T-cell (primary cell): ENCODE results near the gene ADAM23. TPM values are rescaled to one million over a fixed set of nuclear protein-coding genes. Genes with fewer than 3 reads are reported as not detected.
"Not testable (repeated sequence)": the region's sequence is repeated elsewhere in the genome, so short reads cannot be mapped to it uniquely, and the experiment has no call there.

Experiments used
- ATAC-seq, 4 experiments: fragments of 200-7000 bp in 3 of 4; fragments of 150-1000 bp in 1 of 4; cut with Tn5 transposase; replicated peaks in 1 of 4; 1 replicate in 3 of 4; 2 replicates in 1 of 4; pipeline ENCODE4 v1.10.0; 2021; ENCODE audit warnings: moderate library complexity in 3 of 4, mild to moderate bottlenecking in 2 of 4, moderate number of reproducible peaks in 1 of 4
- CTCF ChIA-PET, 2 donors: fragments of 300-600 bp; sonication (Branson Sonifier 250); formaldehyde crosslinking; loops; one replicate each; lab custom pipeline; 2022; ENCODE audit warnings: antibody characterized with exemption in 2 of 2; lab: Charles Lee
- POLR2A ChIA-PET, 2 donors: fragments of 300-600 bp; sonication (Branson Sonifier 250); formaldehyde crosslinking; loops; one replicate each; lab custom pipeline; 2022; ENCODE audit warnings: antibody characterized with exemption in 2 of 2; lab: Charles Lee
- DNase-seq, 35 experiments: peaks; one replicate each; pipeline versions ENCODE4 v3.0.0 to v3.0.0-alpha.2; 2013 to 2023
- H3K27ac ChIP-seq: one replicate; pipeline ENCODE4 v1.5.1; 2013; ENCODE audit warnings: low read length
- H3K27me3 ChIP-seq, 2 experiments: replicated peaks in 1 of 2; 1 replicate in 1 of 2; 2 replicates in 1 of 2; pipeline versions ENCODE4 v1.6.1 to v1.7.0; 2013; ENCODE audit warnings: low read length in 1 of 2, mixed read lengths in 1 of 2; ENCODE audit not compliant: control insufficient read depth in 2 of 2, insufficient read depth in 2 of 2; ENCODE audit errors: extremely low read depth in 1 of 2
- H3K36me3 ChIP-seq, 2 donors: 1 replicate in 1 of 2; 2 replicates in 1 of 2; pipeline versions ENCODE4 v1.6.1 to v1.7.0; 2013; ENCODE audit warnings: low read length in 1 of 2; ENCODE audit not compliant: control insufficient read depth in 2 of 2, insufficient read depth in 1 of 2; ENCODE audit errors: extremely low read depth in 1 of 2
- H3K4me1 ChIP-seq, 2 experiments: 1 replicate in 1 of 2; 2 replicates in 1 of 2; pipeline versions ENCODE4 v1.6.1 to v1.7.0; 2013; ENCODE audit warnings: low read length in 2 of 2, mixed read lengths in 1 of 2; ENCODE audit not compliant: insufficient read depth in 2 of 2, control insufficient read depth in 1 of 2; ENCODE audit errors: extremely low read depth in 1 of 2
- H3K4me3 ChIP-seq, 2 donors: 1 replicate in 1 of 2; 2 replicates in 1 of 2; pipeline versions ENCODE4 v1.5.1 to v1.7.0; 2013; ENCODE audit warnings: mild to moderate bottlenecking in 2 of 2, low read length in 1 of 2, moderate library complexity in 1 of 2; ENCODE audit not compliant: control insufficient read depth in 1 of 2; ENCODE audit errors: extremely low read depth in 1 of 2
- H3K9me3 ChIP-seq: 2 replicates; pipeline ENCODE4 v1.7.0; 2013
- H3K27ac Mint-ChIP-seq, 2 donors: one replicate each; pipeline ENCODE4 v1.8.0; 2020 to 2021; ENCODE audit warnings: mild to moderate bottlenecking in 2 of 2, mixed read lengths in 2 of 2
- H3K27me3 Mint-ChIP-seq, 2 donors: one replicate each; pipeline ENCODE4 v1.8.0; 2021 to 2022; ENCODE audit warnings: mixed read lengths in 2 of 2
- H3K36me3 Mint-ChIP-seq: one replicate; pipeline ENCODE4 v1.8.0; 2021; ENCODE audit warnings: mixed read lengths
- H3K4me1 Mint-ChIP-seq, 3 donors: one replicate each; pipeline ENCODE4 v1.8.0; 2020 to 2022; ENCODE audit warnings: mixed read lengths in 3 of 3, mild to moderate bottlenecking in 1 of 3
- H3K4me3 Mint-ChIP-seq, 3 donors: one replicate each; pipeline ENCODE4 v1.8.0; 2020 to 2022; ENCODE audit warnings: mild to moderate bottlenecking in 3 of 3, mixed read lengths in 3 of 3, moderate library complexity in 3 of 3
- H3K9me3 Mint-ChIP-seq, 3 donors: one replicate each; pipeline ENCODE4 v1.8.0; 2020 to 2022; ENCODE audit warnings: mixed read lengths in 3 of 3
- WGBS: methylation state at CpG from one replicate; pipeline ENCODE4 v1.1.5; 2013; ENCODE audit warnings: missing lambda C conversion rate; ENCODE audit not compliant: insufficient coverage; 5-methylcytosine and 5-hydroxymethylcytosine counted together
- total RNA-seq, 35 experiments: library from RNA in 6 of 35; stranded (reverse) in 6 of 35; fragments of 120-200 nt in 1 of 35; gene quantifications; one replicate each; pipeline versions ENCODE4 v1.2.1 to v1.2.4 and lab custom pipeline; 2013 to 2026

ADAM23 gene, protein sequence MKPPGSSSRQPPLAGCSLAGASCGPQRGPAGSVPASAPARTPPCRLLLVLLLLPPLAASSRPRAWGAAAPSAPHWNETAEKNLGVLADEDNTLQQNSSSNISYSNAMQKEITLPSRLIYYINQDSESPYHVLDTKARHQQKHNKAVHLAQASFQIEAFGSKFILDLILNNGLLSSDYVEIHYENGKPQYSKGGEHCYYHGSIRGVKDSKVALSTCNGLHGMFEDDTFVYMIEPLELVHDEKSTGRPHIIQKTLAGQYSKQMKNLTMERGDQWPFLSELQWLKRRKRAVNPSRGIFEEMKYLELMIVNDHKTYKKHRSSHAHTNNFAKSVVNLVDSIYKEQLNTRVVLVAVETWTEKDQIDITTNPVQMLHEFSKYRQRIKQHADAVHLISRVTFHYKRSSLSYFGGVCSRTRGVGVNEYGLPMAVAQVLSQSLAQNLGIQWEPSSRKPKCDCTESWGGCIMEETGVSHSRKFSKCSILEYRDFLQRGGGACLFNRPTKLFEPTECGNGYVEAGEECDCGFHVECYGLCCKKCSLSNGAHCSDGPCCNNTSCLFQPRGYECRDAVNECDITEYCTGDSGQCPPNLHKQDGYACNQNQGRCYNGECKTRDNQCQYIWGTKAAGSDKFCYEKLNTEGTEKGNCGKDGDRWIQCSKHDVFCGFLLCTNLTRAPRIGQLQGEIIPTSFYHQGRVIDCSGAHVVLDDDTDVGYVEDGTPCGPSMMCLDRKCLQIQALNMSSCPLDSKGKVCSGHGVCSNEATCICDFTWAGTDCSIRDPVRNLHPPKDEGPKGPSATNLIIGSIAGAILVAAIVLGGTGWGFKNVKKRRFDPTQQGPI
- total RNA-seq (10 to 100 TPM in 2 of 5 donors, 1 to 10 TPM in 2, under 1 TPM in 1; 0.95 to 14.2 (median 9.3) TPM), total RNA-seq (lab: John Stamatoyannopoulos, UW) (0.80 to 34.8 (median 5.9) reads per million in 29 experiments)
- total RNA-seq (2013), result 5.3 TPM

DNA sequence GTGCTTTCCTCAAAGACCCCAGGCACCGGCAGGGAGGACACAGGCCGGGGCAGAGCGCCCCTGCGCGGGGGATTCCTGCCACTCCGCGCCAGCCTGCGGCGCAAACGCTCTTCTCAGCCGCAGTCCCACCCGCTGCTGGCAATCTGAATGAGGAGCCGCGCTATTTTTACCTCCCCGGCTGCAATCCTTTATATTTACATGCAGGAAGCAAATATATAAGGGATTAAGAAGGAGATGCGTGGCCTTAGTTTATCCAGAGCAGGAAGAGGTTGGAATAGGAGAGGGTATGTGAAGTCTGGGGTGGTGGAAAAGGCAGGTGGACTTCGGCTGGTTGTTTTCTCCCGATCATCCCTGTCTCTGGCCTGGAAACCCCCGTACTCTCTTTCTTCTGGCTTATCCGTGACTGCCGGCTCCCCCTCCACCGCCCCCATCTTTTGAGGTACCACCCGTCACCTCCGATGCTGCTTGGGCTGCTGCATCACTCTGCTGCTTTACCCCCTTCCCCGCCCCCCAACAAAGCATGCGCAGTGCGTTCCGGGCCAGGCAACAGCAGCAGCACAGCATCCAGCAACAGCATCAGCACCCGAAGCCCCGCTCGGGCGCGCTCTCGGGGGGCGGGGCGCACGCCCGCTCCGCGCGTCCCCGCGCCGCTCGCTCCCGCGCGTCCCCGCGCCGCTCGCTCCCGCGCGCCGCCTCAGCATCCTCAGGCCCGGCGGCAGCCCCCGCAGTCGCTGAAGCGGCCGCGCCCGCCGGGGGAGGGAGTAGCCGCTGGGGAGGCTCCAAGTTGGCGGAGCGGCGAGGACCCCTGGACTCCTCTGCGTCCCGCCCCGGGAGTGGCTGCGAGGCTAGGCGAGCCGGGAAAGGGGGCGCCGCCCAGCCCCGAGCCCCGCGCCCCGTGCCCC lies at the start of gene ADAM23:
ADAM23 (plus strand) TSS at position 700 of the 902 bp plus-strand sequence. CDS start 335 bp downstream, outside the sequence.
- POLR2A ChIA-PET, result no interaction called here
- peaks cover 3 to 13% of the 10 kb centered on the region in 2 experiments for H3K4me1 ChIP-seq
- Mint-ChIP-seq H3K36me3 (no peaks in the 10 kb centered on the region), H3K27me3 (peaks cover 67 to 73% of the 10 kb centered on the region in 2 donors), H3K9me3 (no peaks in the 10 kb centered on the region), H3K4me1 (peaks cover 12 to 24% (median 18%) of the 10 kb centered on the region in 3 donors), H3K27ac (peak within 1 kb of the TSS in 1 of 2 donors; percentile 50), H3K4me3 (peak within 1 kb of the TSS; percentile 80 to 83 (median 81))
- H3K4me3 ChIP-seq, result peak within 1 kb of the TSS; percentile 38 to 62
- 2% methylated on average over 66 of the region's 81 CpGs for WGBS
- DNase-seq, result peak in 26 of 35 experiments; percentile 4 to 54 (median 22)
- H3K27ac ChIP-seq, result no peak within 1 kb of the TSS
- peaks cover 17 to 22% of the 10 kb centered on the region in 2 experiments for H3K27me3 ChIP-seq
- peak; percentile 55 to 76 (median 65) for ATAC-seq
- H3K9me3 ChIP-seq, result no peaks in the 10 kb centered on the region
- CTCF ChIA-PET, result no interaction called here
- H3K36me3 ChIP-seq, result no peaks in the 10 kb centered on the region

DNA sequence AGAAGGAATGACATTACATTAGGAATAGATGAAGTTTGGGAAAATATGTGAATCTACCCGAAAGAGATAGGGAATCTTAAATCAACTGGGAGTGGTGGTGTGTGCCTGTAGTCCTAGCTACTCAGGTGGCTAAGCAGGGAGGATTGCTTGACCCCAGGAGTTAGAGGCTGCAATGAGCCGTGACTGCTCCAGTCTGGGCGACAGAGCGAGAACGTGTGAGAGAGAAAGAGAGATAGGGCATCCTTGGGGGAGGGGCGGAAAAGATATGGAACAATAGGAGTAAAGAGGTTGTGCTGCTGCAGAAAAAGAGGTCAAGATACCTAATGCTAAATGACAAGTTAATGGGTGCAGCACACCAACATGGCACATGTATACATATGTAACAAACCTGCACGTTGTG lies 47.1 kb upstream of the ADAM23 start:
- H3K9me3 ChIP-seq, result no peaks in the 10 kb centered on the region
- no peaks in the 10 kb centered on the region for H3K27me3 ChIP-seq
- Mint-ChIP-seq H3K9me3 (peaks cover 0 to 13% (median 5%) of the 10 kb centered on the region in 3 donors), H3K27me3 (peaks cover 0 to 2% of the 10 kb centered on the region in 2 donors), H3K27ac (no peak overlapping the region), H3K4me3 (no peak overlapping the region), H3K4me1 (no peaks in the 10 kb centered on the region), H3K36me3 (no peaks in the 10 kb centered on the region)
- H3K27ac ChIP-seq, result no peak overlapping the region
- DNase-seq (no peak), ATAC-seq (no peak)
- H3K4me3 ChIP-seq, result no peak overlapping the region
- CTCF ChIA-PET, result no interaction called here
- POLR2A ChIA-PET, result no interaction called here
- 90% methylated on average over 6 of the region's 7 CpGs for WGBS
- H3K4me1 ChIP-seq, result no peaks in the 10 kb centered on the region
- no peaks in the 10 kb centered on the region for H3K36me3 ChIP-seq

DNA sequence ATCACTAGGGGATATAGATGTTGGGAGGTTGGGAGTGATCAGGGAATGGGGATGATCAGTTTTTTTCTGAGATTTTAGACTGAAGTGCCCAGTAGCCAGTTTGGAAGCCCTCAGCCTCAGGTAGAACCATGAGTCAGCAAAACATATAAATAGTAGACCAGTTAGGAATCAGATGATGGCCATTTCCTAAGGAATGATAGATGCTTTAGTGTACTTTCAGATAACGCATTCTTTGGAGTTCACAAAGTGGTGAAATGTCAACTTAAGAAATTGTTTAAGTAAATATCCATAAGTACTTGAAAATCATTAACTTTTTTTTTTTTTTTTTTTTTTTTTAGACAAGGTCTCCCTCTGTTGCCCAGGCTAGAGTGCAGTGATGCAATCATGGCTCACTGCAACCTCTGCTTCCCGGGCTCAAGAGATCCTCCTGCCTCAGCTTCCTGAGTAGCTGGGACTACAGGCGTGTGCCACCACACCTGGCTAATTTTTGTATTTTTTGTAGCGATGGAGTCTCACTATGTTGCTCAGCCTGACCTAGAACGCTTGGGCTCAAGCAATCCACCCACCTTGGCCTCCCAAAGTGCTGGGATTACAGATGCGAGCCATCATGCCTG lies 40.3 kb upstream of the ADAM23 start:
- H3K4me3 ChIP-seq, CTCF ChIA-PET, H3K9me3 Mint-ChIP-seq, H3K27ac Mint-ChIP-seq, H3K4me1 Mint-ChIP-seq, DNase-seq, H3K4me1 ChIP-seq, H3K27me3 ChIP-seq, H3K36me3 Mint-ChIP-seq, ATAC-seq, H3K27me3 Mint-ChIP-seq, H3K36me3 ChIP-seq, H3K4me3 Mint-ChIP-seq, H3K9me3 ChIP-seq, POLR2A ChIA-PET, H3K27ac ChIP-seq: not testable (repeated sequence)
- 96% methylated on average over 4 of the region's 6 CpGs for WGBS

DNA sequence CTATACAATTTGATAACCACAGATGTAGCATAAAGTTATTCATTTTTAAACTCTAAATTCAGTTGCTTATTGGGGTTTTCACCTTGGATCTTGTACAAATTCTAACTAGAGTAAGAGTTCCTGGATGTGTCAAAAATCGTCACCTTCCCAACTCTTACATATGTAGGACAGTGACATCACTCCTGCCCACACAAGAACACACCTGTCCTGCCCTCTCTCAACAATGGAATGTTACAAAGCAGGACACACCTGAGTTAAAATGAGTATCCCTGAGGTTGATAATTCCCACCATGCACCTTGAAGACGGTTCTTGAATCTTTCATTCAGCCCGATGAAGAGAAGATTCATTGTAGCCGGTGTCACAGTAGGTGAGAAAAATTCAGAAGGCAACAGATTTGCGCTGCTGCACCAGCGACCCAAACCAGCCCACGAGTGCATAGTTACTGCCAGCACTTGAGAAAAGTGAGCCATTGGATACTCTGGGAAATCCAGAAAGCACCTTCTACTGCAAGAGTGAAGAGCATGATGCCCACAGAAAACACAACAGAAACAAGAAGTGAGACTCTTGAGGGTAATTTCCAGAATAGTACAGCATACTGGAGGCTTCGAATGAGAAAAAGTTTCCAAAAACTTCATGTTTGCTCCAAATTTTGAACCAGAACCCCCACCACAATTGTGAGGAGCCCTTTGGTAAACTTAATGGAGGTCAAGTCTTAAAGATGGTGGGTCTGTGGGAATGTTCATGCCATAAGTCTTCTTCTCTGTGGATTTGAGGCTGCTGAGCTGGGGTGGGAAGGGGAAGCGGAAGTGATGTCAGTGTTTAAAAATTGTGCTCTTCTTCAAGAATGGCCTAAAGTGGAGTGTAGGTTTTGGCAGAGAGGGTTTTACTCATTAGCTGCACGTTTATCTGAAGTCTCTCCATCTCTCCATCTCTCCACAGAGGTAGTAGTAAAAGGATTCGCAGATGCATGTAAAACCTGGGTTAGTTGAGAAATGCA lies 34.7 kb upstream of the ADAM23 start:
- H3K36me3 Mint-ChIP-seq, result no peaks in the 10 kb centered on the region
- no peaks in the 10 kb centered on the region for H3K9me3 ChIP-seq
- H3K4me1 Mint-ChIP-seq, result no peaks in the 10 kb centered on the region
- no peaks in the 10 kb centered on the region for H3K36me3 ChIP-seq
- no peak overlapping the region for H3K27ac ChIP-seq
- no peaks in the 10 kb centered on the region for H3K27me3 ChIP-seq
- DNase-seq (no peak), ATAC-seq (no peak)
- no peak overlapping the region for H3K27ac Mint-ChIP-seq
- WGBS, result 90% methylated on average over 7 of the region's 11 CpGs
- no peak overlapping the region for H3K4me3 ChIP-seq
- H3K4me1 ChIP-seq, result no peaks in the 10 kb centered on the region
- ChIA-PET CTCF (no interaction called here), POLR2A (no interaction called here)
- H3K4me3 Mint-ChIP-seq, result no peak overlapping the region
- peaks cover 0 to 7% of the 10 kb centered on the region in 2 donors for H3K27me3 Mint-ChIP-seq
- H3K9me3 Mint-ChIP-seq, result peaks cover 0 to 3% (median 0%) of the 10 kb centered on the region in 3 donors

DNA sequence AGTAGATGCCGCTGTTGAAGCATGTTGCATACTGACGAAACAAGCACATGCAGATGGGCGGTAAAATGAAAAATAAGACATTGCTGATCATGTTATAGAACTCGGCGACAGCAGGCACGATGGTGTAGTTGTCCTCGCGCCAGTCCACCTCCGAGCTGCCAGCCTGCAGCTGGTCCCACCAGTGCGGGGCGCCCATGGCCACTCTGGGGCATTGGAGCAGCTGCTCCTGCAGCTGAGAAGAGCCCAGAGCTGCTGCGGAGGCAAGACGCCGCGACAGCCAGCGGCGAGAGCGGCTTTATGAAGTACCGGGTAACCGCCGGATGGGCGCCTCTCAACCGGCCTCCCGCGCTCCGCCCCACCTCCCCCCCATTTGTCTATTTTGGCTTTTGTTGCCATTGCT lies 32.6 kb upstream of the ADAM23 start:
- Mint-ChIP-seq H3K27ac (no peak overlapping the region), H3K4me3 (no peak overlapping the region), H3K9me3 (peaks cover 0 to 3% (median 0%) of the 10 kb centered on the region in 3 donors), H3K36me3 (no peaks in the 10 kb centered on the region), H3K27me3 (peaks cover 3 to 13% of the 10 kb centered on the region in 2 donors), H3K4me1 (no peaks in the 10 kb centered on the region)
- H3K4me3 ChIP-seq, result no peak overlapping the region
- H3K36me3 ChIP-seq, result no peaks in the 10 kb centered on the region
- H3K9me3 ChIP-seq, result no peaks in the 10 kb centered on the region
- no peaks in the 10 kb centered on the region for H3K4me1 ChIP-seq
- DNase-seq (no peak), ATAC-seq (no peak)
- ChIA-PET CTCF (no interaction called here), POLR2A (no interaction called here)
- H3K27me3 ChIP-seq, result no peaks in the 10 kb centered on the region
- 96% methylated on average over 17 of the region's 26 CpGs for WGBS
- no peak overlapping the region for H3K27ac ChIP-seq
